22Rv1 (cell line): Measurements from ENCODE around the gene ASB13.
A peak's percentile ranks its signal among the peaks of the same experiment; 100 is the strongest.

Source experiments
- H3K27ac ChIP-seq: fragments of 450-650 bp; 2 replicates; pipeline ENCODE4 v1.5.1; 2017
- CTCF ChIP-seq: fragments of 450-650 bp; IDR thresholded peaks from 2 replicates; pipeline ENCODE4 v1.5.1; 2017; ENCODE audit warnings: mild to moderate bottlenecking
- ZFX ChIP-seq: fragments of 450-650 bp; IDR thresholded peaks from 2 replicates; pipeline ENCODE4 v1.6.1; 2017; ENCODE audit warnings: antibody characterized with exemption, borderline replicate concordance

The ASB13 gene

GRCh38 chr10:5638494-5638893, 27.9 kb downstream of the ASB13 start:
- H3K27ac ChIP-seq, result no peak overlapping the region
- TF ChIP-seq ZFX (no peak), CTCF (no peak)

GRCh38 chr10:5634918-5635317, 31.5 kb downstream of the ASB13 start:
- no peak for TF ChIP-seq CTCF
- TF ChIP-seq ZFX, result no peak
- no peak overlapping the region for H3K27ac ChIP-seq

- H3K27ac ChIP-seq, result no peak overlapping the region
- no peak for TF ChIP-seq CTCF
- no peak for TF ChIP-seq ZFX
Measured at GRCh38 chr10:5633166-5633749, 33.1 kb downstream of the ASB13 start.

- no peak overlapping the region for H3K27ac ChIP-seq
- TF ChIP-seq CTCF, result no peak
- TF ChIP-seq ZFX, result no peak
Measured at GRCh38 chr10:5632446-5632845, 33.9 kb downstream of the ASB13 start.

GRCh38 chr10:5631936-5632335, 34.5 kb downstream of the ASB13 start:
- no peak overlapping the region for H3K27ac ChIP-seq
- TF ChIP-seq CTCF, result no peak
- no peak for TF ChIP-seq ZFX

- no peak for TF ChIP-seq ZFX
- TF ChIP-seq CTCF, result peak; percentile 56
Measured at GRCh38 chr10:5630112-5630436, 36.3 kb downstream of the ASB13 start.

GRCh38 chr10:5629303-5630111, 36.9 kb downstream of the ASB13 start:
- TF ChIP-seq CTCF (peak; percentile 90), ZFX (no peak)
- no peak overlapping the region; the same call in 1 of the 2 replicates for H3K27ac ChIP-seq

More at GRCh38 chr10:5630112-5630436, 36.3 kb downstream of the ASB13 start:
- no peak overlapping the region for H3K27ac ChIP-seq
